ENCODE results near the gene MS4A10. TPM values are rescaled to one million over a fixed set of nuclear protein-coding genes. Genes with fewer than 3 reads are reported as not detected.

MS4A10 gene
- polyA plus RNA-seq, 1 donor (not counting 4 experiments of a cell fraction or from before 2014, with no cell fraction given) = not detected

DNA sequence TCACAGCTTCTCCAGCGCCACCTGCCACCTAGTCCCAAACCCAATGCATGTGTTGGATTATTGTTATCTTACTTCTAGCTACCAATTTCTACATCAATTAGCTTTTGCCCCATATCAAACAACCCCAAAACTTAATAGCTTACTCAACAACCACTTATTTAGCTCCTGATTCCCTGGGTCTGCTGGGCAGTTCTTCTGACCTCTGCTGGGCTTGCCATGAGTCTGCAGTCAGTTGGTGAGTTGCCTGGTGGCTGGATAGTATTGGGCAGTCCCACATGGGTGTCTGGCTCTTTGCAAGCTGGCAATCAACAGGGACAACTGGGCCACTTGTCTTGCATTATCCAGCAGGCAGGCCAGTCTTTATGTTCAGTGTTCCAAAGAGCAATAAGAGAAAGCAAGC is 42.1 kb upstream of the MS4A10 start:
- Histone ChIP-seq H3K27me3 (ENCODE audit: control insufficient read depth, extremely low read depth, insufficient read depth, low read length) (no peaks in the 10 kb centered on the region), H3K4me1 (ENCODE audit: control insufficient read depth, extremely low read depth, insufficient read depth, low read length) (no peaks in the 10 kb centered on the region), H2AFZ (ENCODE audit: control insufficient read depth, low read length) (no peak overlapping the region), H4K20me1 (ENCODE audit: control insufficient read depth, extremely low read depth, insufficient read depth, low read length) (no peaks in the 10 kb centered on the region), H3K9me1 (ENCODE audit: control insufficient read depth, extremely low read depth, insufficient read depth, low read length) (no peaks in the 10 kb centered on the region), H3K9me3 (ENCODE audit: control insufficient read depth, low read depth, low read length) (peaks cover 5% of the 10 kb centered on the region), H3K4me2 (ENCODE audit: control insufficient read depth, extremely low read depth, insufficient read depth, low read depth, low read length) (no peak overlapping the region), H3K4me3 (ENCODE audit: control insufficient read depth in 2 of 3, extremely low read depth in 1 of 3, insufficient read depth in 2 of 3, low read depth in 1 of 3, low read length in 3 of 3) (no peak overlapping the region), H3K79me2 (ENCODE audit: control insufficient read depth, insufficient read depth, low read length) (no peaks in the 10 kb centered on the region), H3K27ac (ENCODE audit: control insufficient read depth, insufficient read depth, low read length) (no peak overlapping the region), H3K9ac (ENCODE audit: control insufficient read depth, extremely low read depth, insufficient read depth, low read length) (no peak overlapping the region), H3K36me3 (ENCODE audit: control insufficient read depth in 2 of 2, extremely low read depth in 1 of 2, insufficient read depth in 2 of 2, low read length in 2 of 2) (no peaks in the 10 kb centered on the region)
- TF ChIP-seq, protein P1, sequence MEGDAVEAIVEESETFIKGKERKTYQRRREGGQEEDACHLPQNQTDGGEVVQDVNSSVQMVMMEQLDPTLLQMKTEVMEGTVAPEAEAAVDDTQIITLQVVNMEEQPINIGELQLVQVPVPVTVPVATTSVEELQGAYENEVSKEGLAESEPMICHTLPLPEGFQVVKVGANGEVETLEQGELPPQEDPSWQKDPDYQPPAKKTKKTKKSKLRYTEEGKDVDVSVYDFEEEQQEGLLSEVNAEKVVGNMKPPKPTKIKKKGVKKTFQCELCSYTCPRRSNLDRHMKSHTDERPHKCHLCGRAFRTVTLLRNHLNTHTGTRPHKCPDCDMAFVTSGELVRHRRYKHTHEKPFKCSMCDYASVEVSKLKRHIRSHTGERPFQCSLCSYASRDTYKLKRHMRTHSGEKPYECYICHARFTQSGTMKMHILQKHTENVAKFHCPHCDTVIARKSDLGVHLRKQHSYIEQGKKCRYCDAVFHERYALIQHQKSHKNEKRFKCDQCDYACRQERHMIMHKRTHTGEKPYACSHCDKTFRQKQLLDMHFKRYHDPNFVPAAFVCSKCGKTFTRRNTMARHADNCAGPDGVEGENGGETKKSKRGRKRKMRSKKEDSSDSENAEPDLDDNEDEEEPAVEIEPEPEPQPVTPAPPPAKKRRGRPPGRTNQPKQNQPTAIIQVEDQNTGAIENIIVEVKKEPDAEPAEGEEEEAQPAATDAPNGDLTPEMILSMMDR (optimal IDR thresholded peaks at IDR 0.05 in 1 of 3, IDR thresholded peaks at IDR 0.05 in 1 of 3, conservative IDR thresholded peaks at IDR 0.05 in 1 of 3; ENCODE audit: extremely low read depth in 1 of 3, insufficient read depth in 2 of 3, low read length in 3 of 3) = no peak
- TF ChIP-seq EZH2 (IDR thresholded peaks at IDR 0.05; ENCODE audit: low read length) = no peak
- FAIRE-seq (no peak), DNase-seq (ENCODE audit: low read depth, low spot score) (no peak)
- dilution Hi-C loops (cut with MboI; ENCODE audit: extremely low pct_ligation_motif_present, low sequenced_read_pairs) = no loop called here

DNA sequence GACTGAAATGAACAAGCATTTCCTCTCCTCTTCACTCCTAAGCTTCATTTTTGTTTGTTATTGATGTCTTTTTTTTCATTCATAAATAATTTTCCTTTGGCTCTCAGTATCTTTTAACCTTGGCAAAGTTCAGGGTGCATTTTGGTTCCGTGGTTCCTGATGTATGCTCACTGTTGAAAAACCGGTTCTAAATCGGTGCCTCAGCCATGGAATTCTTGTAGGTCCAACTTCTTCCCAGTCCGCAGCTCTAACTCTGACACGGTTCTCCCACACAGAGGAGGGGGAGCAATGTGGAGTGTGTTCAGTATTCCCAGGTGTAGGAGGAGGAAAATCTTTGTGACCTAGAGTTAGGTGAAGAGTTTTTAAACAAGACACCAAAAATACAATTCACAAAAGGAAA is 41.0 kb upstream of the MS4A10 start:
- Histone ChIP-seq H3K36me3 (ENCODE audit: control insufficient read depth in 2 of 2, extremely low read depth in 1 of 2, insufficient read depth in 2 of 2, low read length in 2 of 2) (no peaks in the 10 kb centered on the region), H3K4me3 (ENCODE audit: control insufficient read depth in 2 of 3, extremely low read depth in 1 of 3, insufficient read depth in 2 of 3, low read depth in 1 of 3, low read length in 3 of 3) (no peak overlapping the region), H3K4me1 (ENCODE audit: control insufficient read depth, extremely low read depth, insufficient read depth, low read length) (no peaks in the 10 kb centered on the region), H3K9ac (ENCODE audit: control insufficient read depth, extremely low read depth, insufficient read depth, low read length) (no peak overlapping the region), H3K27me3 (ENCODE audit: control insufficient read depth, extremely low read depth, insufficient read depth, low read length) (no peaks in the 10 kb centered on the region), H3K79me2 (ENCODE audit: control insufficient read depth, insufficient read depth, low read length) (no peaks in the 10 kb centered on the region), H4K20me1 (ENCODE audit: control insufficient read depth, extremely low read depth, insufficient read depth, low read length) (no peaks in the 10 kb centered on the region), H2AFZ (ENCODE audit: control insufficient read depth, low read length) (no peak overlapping the region), H3K9me3 (ENCODE audit: control insufficient read depth, low read depth, low read length) (peaks cover 5% of the 10 kb centered on the region), H3K9me1 (ENCODE audit: control insufficient read depth, extremely low read depth, insufficient read depth, low read length) (no peaks in the 10 kb centered on the region), H3K4me2 (ENCODE audit: control insufficient read depth, extremely low read depth, insufficient read depth, low read depth, low read length) (no peak overlapping the region), H3K27ac (ENCODE audit: control insufficient read depth, insufficient read depth, low read length) (no peak overlapping the region)
- no peak for DNase-seq (ENCODE audit: low read depth, low spot score)
- FAIRE-seq = no peak
- dilution Hi-C loops (cut with MboI; ENCODE audit: extremely low pct_ligation_motif_present, low sequenced_read_pairs) = no loop called here
- TF ChIP-seq, protein P1 (optimal IDR thresholded peaks at IDR 0.05 in 1 of 3, IDR thresholded peaks at IDR 0.05 in 1 of 3, conservative IDR thresholded peaks at IDR 0.05 in 1 of 3; ENCODE audit: extremely low read depth in 1 of 3, insufficient read depth in 2 of 3, low read length in 3 of 3) = no peak
- TF ChIP-seq EZH2 (IDR thresholded peaks at IDR 0.05; ENCODE audit: low read length) = no peak
